Keratinocyte (primary cell): ENCODE measurements around the gene SLC52A1. TPM values are rescaled to one million over a fixed set of nuclear protein-coding genes. Genes with fewer than 3 reads are reported as not detected.

Source experiments
- DNase-seq: peaks from one replicate; pipeline ENCODE4 v3.0.0-alpha.2; 2011; ENCODE audit warnings: low read depth, missing footprints, low spot score
- FAIRE-seq: peaks from 2 replicates; lab custom pipeline; 2011; peaks lifted over from hg19 to GRCh38; lab: Jason Lieb, UNC
- H2AFZ ChIP-seq: 2 replicates; pipeline ENCODE4 v1.6.0; 2012; ENCODE audit warnings: low read length, control low read depth, inconsistent platforms; ENCODE audit not compliant: control insufficient read depth
- H3K27ac ChIP-seq: 2 replicates; pipeline ENCODE4 v1.5.1; 2011; ENCODE audit warnings: low read length; ENCODE audit not compliant: control insufficient read depth, insufficient read depth
- H3K27me3 ChIP-seq: 3 replicates; pipeline ENCODE4 v1.6.0; 2011; ENCODE audit warnings: low read length; ENCODE audit not compliant: control insufficient read depth, insufficient read depth; ENCODE audit errors: extremely low read depth
- H3K36me3 ChIP-seq, 2 experiments: 2 replicates in 1 of 2; 3 replicates in 1 of 2; pipeline ENCODE4 v1.5.1; 2011; ENCODE audit warnings: low read length in 2 of 2, mild to moderate bottlenecking in 1 of 2; ENCODE audit not compliant: control insufficient read depth in 2 of 2, insufficient read depth in 2 of 2; ENCODE audit errors: extremely low read depth in 1 of 2
- H3K4me1 ChIP-seq: 3 replicates; pipeline ENCODE4 v1.5.1; 2011; ENCODE audit warnings: low read length; ENCODE audit not compliant: control insufficient read depth, insufficient read depth; ENCODE audit errors: extremely low read depth
- H3K4me2 ChIP-seq: 3 replicates; pipeline ENCODE4 v1.6.0; 2011; ENCODE audit warnings: low read depth, low read length; ENCODE audit not compliant: control insufficient read depth, insufficient read depth; ENCODE audit errors: extremely low read depth
- H3K4me3 ChIP-seq, 3 experiments: fragments of 200-600 bp in 1 of 3; sonication (generic) in 1 of 3; 2 replicates in 2 of 3; 3 replicates in 1 of 3; pipeline ENCODE4 v1.5.1; 2011 to 2016; ENCODE audit warnings: low read length in 3 of 3, mild to moderate bottlenecking in 3 of 3, control low read depth in 2 of 3, inconsistent platforms in 1 of 3, low read depth in 1 of 3, mixed read lengths in 1 of 3, mixed run types in 1 of 3, moderate library complexity in 1 of 3; ENCODE audit not compliant: control insufficient read depth in 2 of 3, insufficient read depth in 2 of 3; ENCODE audit errors: extremely low read depth in 1 of 3
- H3K79me2 ChIP-seq: 2 replicates; pipeline ENCODE4 v1.6.0; 2012; ENCODE audit warnings: low read length; ENCODE audit not compliant: control insufficient read depth, insufficient read depth
- H3K9ac ChIP-seq: 3 replicates; pipeline ENCODE4 v1.6.0; 2011; ENCODE audit warnings: low read length; ENCODE audit not compliant: control insufficient read depth, insufficient read depth; ENCODE audit errors: extremely low read depth
- H3K9me1 ChIP-seq: 3 replicates; pipeline ENCODE4 v1.6.0; 2011; ENCODE audit warnings: low read length; ENCODE audit not compliant: control insufficient read depth, insufficient read depth; ENCODE audit errors: extremely low read depth
- H3K9me3 ChIP-seq: 2 replicates; pipeline ENCODE4 v1.5.1; 2012; ENCODE audit warnings: low read depth, low read length; ENCODE audit not compliant: control insufficient read depth
- H4K20me1 ChIP-seq: 3 replicates; pipeline ENCODE4 v1.6.0; 2011; ENCODE audit warnings: low read length; ENCODE audit not compliant: control insufficient read depth, insufficient read depth; ENCODE audit errors: extremely low read depth
- CTCF ChIP-seq, 3 experiments: IDR thresholded peaks in 1 of 3; conservative IDR thresholded peaks in 1 of 3; optimal IDR thresholded peaks in 1 of 3; 2 replicates in 2 of 3; 3 replicates in 1 of 3; pipeline versions ENCODE3 to v1.5.1; 2011; ENCODE audit warnings: low read length in 3 of 3, mild to moderate bottlenecking in 3 of 3, moderate library complexity in 2 of 3, control low read depth in 1 of 3, inconsistent platforms in 1 of 3; ENCODE audit not compliant: insufficient read depth in 2 of 3; ENCODE audit errors: extremely low read depth in 1 of 3
- EZH2 ChIP-seq: IDR thresholded peaks from one replicate; pipeline ENCODE4 v1.6.1; 2012; ENCODE audit warnings: inconsistent platforms, mild to moderate bottlenecking, low read length, moderate library complexity
- dilution Hi-C: fragments of 300-500 bp; cut with MboI; formaldehyde crosslinking; loops from one replicate; pipeline ENCODE4 v1.7.0; 2020; ENCODE audit warnings: low sequenced_read_pairs; ENCODE audit not compliant: extremely low pct_ligation_motif_present
- polyA minus RNA-seq, 3 experiments: library from RNA; depleted of rRNA, polyadenylated mRNA; stranded (reverse); fragments of >200 nt; gene quantifications; 1 replicate in 1 of 3; 2 replicates in 1 of 3; 3 replicates in 1 of 3; pipeline ENCODE4 v1.2.3, GENCODE V29; 2011
- polyA plus RNA-seq, 5 experiments: library from polyadenylated mRNA; depleted of rRNA in 3 of 5; stranded (reverse) in 3 of 5; stranded (forward) in 1 of 5; unstranded in 1 of 5; fragments of >200 nt; gene quantifications; 1 replicate in 1 of 5; 2 replicates in 3 of 5; 3 replicates in 1 of 5; pipeline versions ENCODE4 v1.2.1 to v1.2.3, GENCODE V29; 2011 to 2012; ENCODE audit warnings: missing spikeins in 2 of 5, low read depth in 1 of 5, low replicate concordance in 1 of 5

The SLC52A1 gene
- polyA plus RNA-seq (0.16 to 0.21 TPM (median 0.21 TPM) in 3 replicates), polyA minus RNA-seq (0.13 to 0.30 TPM (median 0.26 TPM) in 3 replicates)
- polyA plus RNA-seq (2011; ENCODE audit: low read depth), result not detected
- 0.04 and 0.12 TPM in 2 replicates for polyA plus RNA-seq (2011; cell fraction: cytosol; rRNA removed)
- polyA plus RNA-seq (2011; cell fraction: nucleus; rRNA removed), result 0.38 and 0.68 TPM in 2 replicates
- polyA plus RNA-seq (2012; ENCODE audit: low replicate concordance), result 0.18 and 0.30 TPM in 2 replicates
- 0.77 TPM for polyA minus RNA-seq (2011; cell fraction: cytosol; rRNA and poly(A)+ RNA removed)
- polyA minus RNA-seq (2011; cell fraction: nucleus; rRNA and poly(A)+ RNA removed), result 0.42 and 0.47 TPM in 2 replicates

- peak within 1 kb of the TSS; percentile 68 for H2AFZ ChIP-seq
- H4K20me1 ChIP-seq, result no peaks in the 10 kb centered on the region
- dilution Hi-C loops, result no loop called here
- H3K79me2 ChIP-seq, result no peaks in the 10 kb centered on the region
- DNase-seq (no peak), FAIRE-seq (no peak)
- peak within 1 kb of the TSS; percentile 45 to 66 (median 55) for H3K4me3 ChIP-seq
- no peaks in the 10 kb centered on the region for H3K9me1 ChIP-seq
- peak within 1 kb of the TSS; percentile 41 for H3K9ac ChIP-seq
- H3K27ac ChIP-seq, result no peak within 1 kb of the TSS
- H3K27me3 ChIP-seq, result no peaks in the 10 kb centered on the region
- peaks cover 3% of the 10 kb centered on the region for H3K4me1 ChIP-seq
- H3K36me3 ChIP-seq, result no peaks in the 10 kb centered on the region
- TF ChIP-seq CTCF (optimal IDR thresholded peaks at IDR 0.05 in 1 of 3, IDR thresholded peaks at IDR 0.05 in 1 of 3, conservative IDR thresholded peaks at IDR 0.05 in 1 of 3; ENCODE audit: extremely low read depth in 1 of 3, insufficient read depth in 2 of 3, low read length in 3 of 3) (no peak), EZH2 (no peak)
- peak within 1 kb of the TSS; percentile 89 for H3K4me2 ChIP-seq
- no peaks in the 10 kb centered on the region for H3K9me3 ChIP-seq
Measured at GRCh38 chr17:5035315-5035714, at the start of gene SLC52A1. Gene SLC52A1 (minus strand): TSS chr17:5035426. CDS start chr17:5034606, 820 bp downstream.

DNA sequence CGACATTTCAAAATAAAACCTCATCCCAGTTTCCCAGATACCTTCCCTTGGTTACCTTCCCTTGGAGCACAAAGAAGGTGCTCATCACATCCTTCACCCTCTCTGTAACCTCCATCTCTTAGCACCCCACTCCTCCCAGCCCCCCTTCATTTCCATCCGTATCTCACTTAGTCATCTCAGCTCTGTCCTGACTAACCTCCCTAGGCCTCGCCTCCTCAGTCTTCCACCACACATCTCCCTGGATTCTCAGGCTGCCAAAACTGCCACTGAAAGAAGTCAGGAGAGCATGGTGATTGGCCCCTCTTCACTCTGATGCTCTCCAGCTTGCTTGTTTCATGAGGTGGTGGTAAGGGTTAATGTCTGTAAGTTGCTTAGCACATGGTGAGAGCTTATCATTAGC, 45.4 kb upstream of the SLC52A1 start:
- Histone ChIP-seq H3K9me3 (peaks cover under 1% of the 10 kb centered on the region), H3K36me3 (no peaks in the 10 kb centered on the region), H4K20me1 (no peaks in the 10 kb centered on the region), H3K9me1 (no peaks in the 10 kb centered on the region), H3K9ac (no peak overlapping the region), H3K4me2 (no peak overlapping the region), H3K79me2 (no peaks in the 10 kb centered on the region), H2AFZ (no peak overlapping the region), H3K4me1 (peaks cover 3% of the 10 kb centered on the region), H3K27ac (no peak overlapping the region), H3K4me3 (no peak overlapping the region), H3K27me3 (no peaks in the 10 kb centered on the region)
- TF ChIP-seq CTCF (optimal IDR thresholded peaks at IDR 0.05 in 1 of 3, IDR thresholded peaks at IDR 0.05 in 1 of 3, conservative IDR thresholded peaks at IDR 0.05 in 1 of 3; ENCODE audit: extremely low read depth in 1 of 3, insufficient read depth in 2 of 3, low read length in 3 of 3) (no peak), EZH2 (no peak)
- dilution Hi-C loops, result no loop called here
- no peak for FAIRE-seq
- DNase-seq, result no peak
